Calu3 (cell line): ENCODE measurements around the gene IFT57. TPM values are rescaled to one million over a fixed set of nuclear protein-coding genes. Genes with fewer than 3 reads are reported as not detected.

Experiments
- BruUV-seq: library from RNA; stranded (reverse); fragments of 400-500 nt; replicated peaks from 2 replicates; lab custom pipeline; 2021; lab: Mats Ljungman, UMichigan
- CTCF ChIA-PET: fragments of 300-600 bp; sonication (Branson Sonifier 250); formaldehyde crosslinking; loops from one replicate; lab custom pipeline; 2022; ENCODE audit warnings: antibody characterized with exemption; lab: Charles Lee
- DNase-seq: peaks from one replicate; pipeline ENCODE4 v3.0.0; 2022
- H3K27ac Mint-ChIP-seq: one replicate; pipeline ENCODE4 v1.8.0; 2022; ENCODE audit warnings: mixed read lengths; ENCODE audit not compliant: unreplicated experiment
- H3K27me3 Mint-ChIP-seq: one replicate; pipeline ENCODE4 v1.8.0; 2022; ENCODE audit warnings: mixed read lengths; ENCODE audit not compliant: unreplicated experiment
- H3K36me3 Mint-ChIP-seq: one replicate; pipeline ENCODE4 v1.8.0; 2022; ENCODE audit warnings: mild to moderate bottlenecking, moderate library complexity, mixed read lengths; ENCODE audit not compliant: insufficient read depth, unreplicated experiment
- H3K4me1 Mint-ChIP-seq: one replicate; pipeline ENCODE4 v1.8.0; 2022; ENCODE audit warnings: mild to moderate bottlenecking, low read depth, mixed read lengths; ENCODE audit not compliant: unreplicated experiment
- H3K4me3 Mint-ChIP-seq: one replicate; pipeline ENCODE4 v1.8.0; 2022; ENCODE audit warnings: mild to moderate bottlenecking, low read depth, moderate library complexity, mixed read lengths; ENCODE audit not compliant: unreplicated experiment
- H3K9me3 Mint-ChIP-seq: one replicate; pipeline ENCODE4 v1.8.0; 2022; ENCODE audit warnings: low read depth, mixed read lengths; ENCODE audit not compliant: unreplicated experiment
- CTCF ChIP-seq: fragments of 200-600 bp; IDR thresholded peaks from one replicate; pipeline ENCODE4 v1.8.0; 2022; ENCODE audit warnings: antibody characterized with exemption; ENCODE audit not compliant: unreplicated experiment
- intact Hi-C: fragments of 100-400 bp; cut with micrococcal nuclease; formaldehyde crosslinking; loops from one replicate; pipeline ENCODE4 v1.10.0; 2022; ENCODE audit not compliant: unreplicated experiment
- total RNA-seq: library from RNA; stranded (reverse); gene quantifications from 2 replicates; pipeline ENCODE4 v1.2.3, GENCODE V29; 2022

Gene IFT57
- total RNA-seq, 1 experiment from 2014 or later = 35.4 TPM

- no peak for TF ChIP-seq CTCF
- intact Hi-C loops = no loop called here
- BruUV-seq = no TSS peak
- Mint-ChIP-seq H3K27ac (no peak overlapping the region), H3K4me3 (no peak overlapping the region), H3K4me1 (no peaks in the 10 kb centered on the region), H3K36me3 (no peaks in the 10 kb centered on the region), H3K9me3 (no peaks in the 10 kb centered on the region), H3K27me3 (no peaks in the 10 kb centered on the region)
- CTCF ChIA-PET = no interaction called here
- DNase-seq = no peak
Measured at GRCh38 chr3:108110934-108111333, 111.3 kb downstream of the IFT57 start.

Other genes starting within 250 kb of the IFT57 start
- gene CD47, start 131.4 kb downstream of the IFT57 start, total RNA-seq = 174 and 216 TPM in 2 replicates
- 5.8 and 7.2 TPM in 2 replicates for gene HHLA2, start 74.1 kb upstream of the IFT57 start, total RNA-seq